Neuronal stem cell (in vitro differentiated cells): ENCODE results near the gene A3GALT2.

Source experiments
- DNase-seq: peaks from one replicate; pipeline ENCODE4 v3.0.0-alpha.2; 2013; ENCODE audit warnings: low spot score
- H2AFZ ChIP-seq: one replicate; pipeline ENCODE4 v1.6.1; 2013; ENCODE audit warnings: mild to moderate bottlenecking, low read length, inconsistent platforms
- H2AK5ac ChIP-seq: 2 replicates; pipeline ENCODE4 v1.6.1; 2013; ENCODE audit warnings: low read depth, mild to moderate bottlenecking, inconsistent platforms, low read length, moderate library complexity, mixed read lengths
- H2BK120ac ChIP-seq: 2 replicates; pipeline ENCODE4 v1.6.1; 2013; ENCODE audit warnings: low read depth, mild to moderate bottlenecking, inconsistent platforms, low read length, moderate library complexity, mixed read lengths
- H2BK12ac ChIP-seq: one replicate; pipeline ENCODE4 v1.6.1; 2013; ENCODE audit warnings: low read length, inconsistent platforms
- H2BK15ac ChIP-seq: 2 replicates; pipeline ENCODE4 v1.6.1; 2013; ENCODE audit warnings: mild to moderate bottlenecking, low read length, inconsistent platforms, mixed read lengths
- H2BK5ac ChIP-seq: one replicate; pipeline ENCODE4 v1.6.1; 2013; ENCODE audit warnings: inconsistent platforms, mild to moderate bottlenecking, low read length, moderate library complexity
- H3K14ac ChIP-seq: one replicate; pipeline ENCODE4 v1.6.1; 2013; ENCODE audit warnings: low read length, inconsistent platforms
- H3K18ac ChIP-seq: 2 replicates; pipeline ENCODE4 v1.6.1; 2013; ENCODE audit warnings: low read length, inconsistent platforms
- H3K23ac ChIP-seq: 2 replicates; pipeline ENCODE4 v1.6.1; 2013; ENCODE audit warnings: low read depth, mild to moderate bottlenecking, mixed read lengths, low read length, inconsistent platforms; ENCODE audit not compliant: poor library complexity
- H3K27ac ChIP-seq: replicated peaks from 3 replicates; pipeline ENCODE4 v1.5.1; 2013; ENCODE audit warnings: low read length, inconsistent platforms
- H3K27me3 ChIP-seq, 3 experiments: 2 replicates each; pipeline ENCODE4 v1.6.1; 2013; ENCODE audit warnings: low read length in 3 of 3, mild to moderate bottlenecking in 2 of 3, inconsistent platforms in 1 of 3, low read depth in 1 of 3, mixed read lengths in 1 of 3, moderate library complexity in 1 of 3; ENCODE audit not compliant: control insufficient read depth in 3 of 3, insufficient read depth in 3 of 3
- H3K36me3 ChIP-seq, 2 donors: replicated peaks in 1 of 2; 2 replicates each; pipeline ENCODE4 v1.6.1; 2013; ENCODE audit warnings: low read length in 2 of 2; ENCODE audit not compliant: control insufficient read depth in 2 of 2, insufficient read depth in 2 of 2
- H3K4ac ChIP-seq: 2 replicates; pipeline ENCODE4 v1.6.1; 2013; ENCODE audit warnings: inconsistent platforms, mild to moderate bottlenecking, low read length, moderate library complexity
- H3K4me1 ChIP-seq, 2 donors: 1 replicate in 1 of 2; 2 replicates in 1 of 2; pipeline ENCODE4 v1.6.1; 2013; ENCODE audit warnings: low read length in 2 of 2, low read depth in 1 of 2; ENCODE audit not compliant: control insufficient read depth in 2 of 2, insufficient read depth in 1 of 2
- H3K4me2 ChIP-seq: one replicate; pipeline ENCODE4 v1.6.1; 2013; ENCODE audit warnings: mild to moderate bottlenecking, low read length, inconsistent platforms; ENCODE audit not compliant: insufficient read depth, poor library complexity, severe bottlenecking
- H3K4me3 ChIP-seq, 2 donors: 2 replicates each; pipeline ENCODE4 v1.5.1; 2013; ENCODE audit warnings: low read length in 2 of 2, mild to moderate bottlenecking in 2 of 2, inconsistent platforms in 1 of 2, moderate library complexity in 1 of 2
- H3K79me1 ChIP-seq: one replicate; pipeline ENCODE4 v1.6.1; 2013; ENCODE audit warnings: low read depth, mild to moderate bottlenecking, inconsistent platforms, low read length, moderate library complexity
- H3K9ac ChIP-seq: one replicate; pipeline ENCODE4 v1.6.1; 2013; ENCODE audit warnings: mild to moderate bottlenecking, low read depth, low read length, inconsistent platforms; ENCODE audit not compliant: poor library complexity
- H3K9me3 ChIP-seq, 2 donors: replicated peaks in 1 of 2; 2 replicates each; pipeline versions ENCODE3 to v1.6.1; 2013; ENCODE audit warnings: low read length in 2 of 2, mild to moderate bottlenecking in 2 of 2, inconsistent platforms in 1 of 2, low read depth in 1 of 2, mixed read lengths in 1 of 2, moderate library complexity in 1 of 2; ENCODE audit not compliant: control insufficient read depth in 2 of 2, insufficient read depth in 1 of 2
- H4K8ac ChIP-seq: one replicate; pipeline ENCODE4 v1.6.1; 2013; ENCODE audit warnings: low read depth, mild to moderate bottlenecking, inconsistent platforms, low read length, moderate library complexity
- H4K91ac ChIP-seq: one replicate; pipeline ENCODE4 v1.6.1; 2013; ENCODE audit warnings: low read length, low read depth, mild to moderate bottlenecking, inconsistent platforms; ENCODE audit not compliant: poor library complexity
- WGBS, 2 donors: extraction: QIAGEN DNeasy Blood & Tissue Kit; methylation state at CpG; one replicate each; pipeline ENCODE4 v1.1.7; 2013; ENCODE audit warnings: missing lambda C conversion rate in 2 of 2, mixed read lengths in 1 of 2; ENCODE audit not compliant: insufficient read length in 2 of 2, insufficient replicate concordance in 1 of 2; ENCODE audit errors: extremely low coverage in 2 of 2; 5-methylcytosine and 5-hydroxymethylcytosine counted together

A3GALT2 gene

DNA sequence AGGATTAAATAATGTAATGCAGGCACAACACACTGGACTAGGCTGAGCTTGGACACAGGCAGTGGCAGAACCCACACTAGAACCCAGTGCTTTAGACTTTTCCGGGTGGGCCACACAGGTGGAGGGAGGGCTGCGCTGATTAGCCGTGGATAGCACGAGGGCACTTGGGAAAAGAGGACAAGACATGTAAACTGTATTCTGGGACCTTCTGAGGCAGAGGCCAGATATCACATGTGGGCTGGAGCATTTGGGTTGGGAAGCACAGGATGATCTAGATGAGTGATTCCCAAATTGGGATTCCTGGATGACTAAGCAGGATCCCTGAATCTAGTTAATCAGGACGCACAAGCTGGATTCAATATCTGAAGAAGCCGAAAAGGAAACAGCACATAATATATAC is 20.3 kb upstream of the A3GALT2 start:
- no peak overlapping the region for H3K14ac ChIP-seq
- H4K91ac ChIP-seq: no peak overlapping the region
- H2BK12ac ChIP-seq: no peak overlapping the region
- peaks cover 47 to 63% of the 10 kb centered on the region in 2 donors for H3K4me1 ChIP-seq
- H3K9me3 ChIP-seq: no peaks in the 10 kb centered on the region
- H3K4me3 ChIP-seq: no peak overlapping the region
- no peaks in the 10 kb centered on the region for H3K27me3 ChIP-seq
- no peak overlapping the region for H2AK5ac ChIP-seq
- H3K23ac ChIP-seq: no peak overlapping the region
- no peak overlapping the region for H3K4me2 ChIP-seq
- H2AFZ ChIP-seq: no peak overlapping the region
- no peak overlapping the region for H4K8ac ChIP-seq
- no peak overlapping the region for H3K18ac ChIP-seq
- H2BK5ac ChIP-seq: no peak overlapping the region
- no peak overlapping the region for H3K4ac ChIP-seq
- H2BK120ac ChIP-seq: no peak overlapping the region
- H3K79me1 ChIP-seq: peaks cover 1% of the 10 kb centered on the region
- H3K27ac ChIP-seq: no peak overlapping the region
- no CpG with 5 or more reads among the region's 6 CpGs for WGBS, 2 donors
- DNase-seq: no peak
- H2BK15ac ChIP-seq: no peak overlapping the region
- peaks cover 5 to 83% of the 10 kb centered on the region in 2 donors for H3K36me3 ChIP-seq
- H3K9ac ChIP-seq: no peak overlapping the region

DNA sequence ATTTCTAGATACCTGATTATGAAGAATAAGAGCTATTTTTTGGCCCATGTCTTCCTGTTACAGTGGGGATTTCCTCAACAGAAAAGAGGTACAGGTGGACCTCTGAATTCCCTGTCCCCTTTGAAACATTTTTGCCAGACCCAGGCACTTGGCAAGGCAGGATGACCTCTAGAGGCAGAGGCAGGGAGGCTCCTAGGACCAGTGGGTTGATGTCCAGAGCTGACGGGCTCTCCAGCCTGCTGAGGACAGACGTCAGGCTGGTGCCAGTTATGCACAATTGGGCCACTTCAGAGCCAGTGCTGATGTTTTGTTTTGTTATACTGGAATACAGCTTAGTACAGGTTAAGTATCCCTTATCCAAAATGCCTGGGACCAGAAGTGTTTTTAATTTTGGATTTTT is 18.5 kb upstream of the A3GALT2 start:
- peak overlapping the region; percentile 69 for H3K18ac ChIP-seq
- no peak overlapping the region for H4K91ac ChIP-seq
- H3K9me3 ChIP-seq: no peaks in the 10 kb centered on the region
- WGBS, 2 donors: no CpG with 5 or more reads among the region's 2 CpGs
- H2BK5ac ChIP-seq: no peak overlapping the region
- peak overlapping the region; percentile 96 for H3K27ac ChIP-seq
- H2BK15ac ChIP-seq: no peak overlapping the region
- H3K4ac ChIP-seq: no peak overlapping the region
- H3K14ac ChIP-seq: no peak overlapping the region
- no peak overlapping the region for H2BK120ac ChIP-seq
- H3K9ac ChIP-seq: no peak overlapping the region
- no peak overlapping the region for H2AFZ ChIP-seq
- no peak overlapping the region for H4K8ac ChIP-seq
- no peak overlapping the region for H2AK5ac ChIP-seq
- no peak for DNase-seq
- no peaks in the 10 kb centered on the region for H3K27me3 ChIP-seq
- peaks cover 1% of the 10 kb centered on the region for H3K79me1 ChIP-seq
- no peak overlapping the region for H3K4me3 ChIP-seq
- H2BK12ac ChIP-seq: no peak overlapping the region
- H3K4me2 ChIP-seq: no peak overlapping the region
- peaks cover 8 to 82% of the 10 kb centered on the region in 2 donors for H3K36me3 ChIP-seq
- H3K4me1 ChIP-seq: peaks cover 54 to 57% of the 10 kb centered on the region in 2 donors
- no peak overlapping the region for H3K23ac ChIP-seq

DNA sequence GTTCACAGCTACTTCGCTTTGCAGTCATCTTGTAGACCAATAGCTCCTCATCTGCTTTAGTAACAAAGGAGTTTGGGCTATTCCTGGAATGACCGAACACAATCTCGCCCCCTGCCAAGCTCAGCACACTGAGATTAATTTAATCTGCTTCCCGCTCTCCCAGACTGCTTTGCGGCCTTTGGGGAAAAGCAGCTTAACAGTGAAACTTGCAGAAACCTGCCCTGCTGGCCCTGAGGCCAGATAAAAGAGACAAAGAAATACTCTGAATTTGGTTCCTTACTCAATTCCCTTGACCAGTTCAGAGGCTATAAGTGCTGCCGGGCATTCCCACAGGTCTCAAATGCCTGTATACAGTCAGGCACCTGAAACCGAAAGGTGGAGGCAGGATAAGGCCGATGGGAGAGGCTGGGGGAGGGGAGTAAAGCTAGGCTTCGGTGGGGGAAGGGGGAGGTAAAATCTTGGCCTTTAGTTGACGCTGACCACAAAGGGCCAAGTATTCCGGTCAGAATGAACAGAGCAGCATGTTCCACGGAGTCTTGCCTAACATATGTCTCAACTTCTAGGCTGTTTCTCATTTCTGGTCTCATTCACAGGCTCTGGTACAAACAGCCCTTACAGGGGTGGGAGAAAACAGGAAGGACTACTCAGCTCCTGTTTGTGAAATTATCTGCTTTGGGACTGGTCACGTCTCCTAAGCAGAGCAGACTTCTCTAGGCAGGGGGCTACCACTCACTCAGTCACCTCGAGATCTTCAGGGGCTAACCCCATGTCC is 17.7 kb upstream of the A3GALT2 start:
- Histone ChIP-seq H2BK120ac (peak overlapping the region; percentile 14), H3K23ac (no peak overlapping the region), H3K18ac (peak overlapping the region; percentile 84), H3K4me1 (peaks cover 57% of the 10 kb centered on the region in 2 donors), H2BK5ac (no peak overlapping the region), H2AK5ac (no peak overlapping the region), H3K4me3 (no peak overlapping the region), H2BK12ac (no peak overlapping the region), H3K9ac (no peak overlapping the region), H3K14ac (no peak overlapping the region), H3K27me3 (no peaks in the 10 kb centered on the region), H2AFZ (no peak overlapping the region), H3K4ac (peak overlapping the region; percentile 17), H2BK15ac (peak overlapping the region; percentile 22), H3K9me3 (no peaks in the 10 kb centered on the region), H3K27ac (peak overlapping the region; percentile 96), H4K91ac (peak overlapping the region; percentile 35), H3K4me2 (peak overlapping the region; percentile 45), H4K8ac (no peak overlapping the region), H3K36me3 (peaks cover 12 to 82% of the 10 kb centered on the region in 2 donors), H3K79me1 (peaks cover 1% of the 10 kb centered on the region)
- no CpG with 5 or more reads among the region's 14 CpGs for WGBS, 2 donors
- no peak for DNase-seq

DNA sequence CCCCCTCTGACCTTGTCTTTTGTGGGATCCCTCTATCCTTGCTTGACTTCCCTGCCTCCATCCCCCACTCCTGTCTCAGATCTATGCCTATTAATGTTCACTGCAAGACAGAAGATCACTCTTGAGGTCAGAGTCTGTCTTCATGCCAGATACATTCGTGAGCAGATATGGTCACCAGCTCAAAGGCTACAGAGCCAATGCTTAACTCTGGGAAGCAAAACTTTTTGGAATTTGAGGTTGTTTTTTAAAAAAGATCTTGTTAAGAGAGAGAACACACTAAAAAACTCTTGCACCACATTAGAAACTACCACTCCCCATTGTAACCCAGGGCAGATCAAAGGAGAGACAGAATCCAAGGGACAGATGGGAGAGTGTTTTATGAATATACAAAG is 17.1 kb upstream of the A3GALT2 start:
- peaks cover 5% of the 10 kb centered on the region for H3K79me1 ChIP-seq
- no peak overlapping the region for H4K91ac ChIP-seq
- H3K9me3 ChIP-seq: no peaks in the 10 kb centered on the region
- peak overlapping the region; percentile 11 for H3K4me2 ChIP-seq
- no CpG with 5 or more reads among the region's 1 CpG for WGBS, 2 donors
- no peak overlapping the region for H4K8ac ChIP-seq
- H3K4me3 ChIP-seq: no peak overlapping the region
- no peak overlapping the region for H2BK5ac ChIP-seq
- H3K36me3 ChIP-seq: peaks cover 18 to 84% of the 10 kb centered on the region in 2 donors
- H3K4ac ChIP-seq: no peak overlapping the region
- H3K23ac ChIP-seq: no peak overlapping the region
- DNase-seq: no peak
- H2BK120ac ChIP-seq: no peak overlapping the region
- no peak overlapping the region for H3K9ac ChIP-seq
- H2BK15ac ChIP-seq: no peak overlapping the region
- no peak overlapping the region for H2AK5ac ChIP-seq
- H3K18ac ChIP-seq: no peak overlapping the region
- no peak overlapping the region for H2BK12ac ChIP-seq
- H2AFZ ChIP-seq: no peak overlapping the region
- H3K27me3 ChIP-seq: no peaks in the 10 kb centered on the region
- no peak overlapping the region for H3K14ac ChIP-seq
- peaks cover 56 to 57% of the 10 kb centered on the region in 2 donors for H3K4me1 ChIP-seq
- H3K27ac ChIP-seq: peak overlapping the region; percentile 96
